ENCODE measurements around the gene LDAH.
"Not testable (repeated sequence)": the region's sequence is repeated elsewhere in the genome, so short reads cannot be mapped to it uniquely, and the experiment has no call there.

The LDAH gene

GRCh38 chr2:20717641-20718040, 105.3 kb downstream of the LDAH start:
- DNase-seq, result no peak

GRCh38 chr2:20716164-20716563, 106.7 kb downstream of the LDAH start:
- DNase-seq, result not testable (repeated sequence)

- DNase-seq, result not testable (repeated sequence)
These were observed 108.5 kb downstream of the LDAH start for GRCh38 chr2:20714412-20714811.

- not testable (repeated sequence) for DNase-seq
These were observed 109.3 kb downstream of the LDAH start for GRCh38 chr2:20713585-20713984.

GRCh38 chr2:20711641-20712040, 111.3 kb downstream of the LDAH start:
- not testable (repeated sequence) for DNase-seq

- DNase-seq, result no peak
These were observed 115.3 kb downstream of the LDAH start for GRCh38 chr2:20707601-20708000.

GRCh38 chr2:20706786-20707185, 116.1 kb downstream of the LDAH start:
- no peak for DNase-seq

- no peak for DNase-seq
These were observed 116.7 kb downstream of the LDAH start for GRCh38 chr2:20706217-20706616.

GRCh38 chr2:20704886-20705285, 118.0 kb downstream of the LDAH start:
- DNase-seq, result no peak

GRCh38 chr2:20702563-20702962, 120.3 kb downstream of the LDAH start:
- no peak for DNase-seq

GRCh38 chr2:20698916-20699613, 123.8 kb downstream of the LDAH start:
- no peak for DNase-seq

GRCh38 chr2:20697322-20697934, 125.5 kb downstream of the LDAH start:
- no peak for DNase-seq

- no peak for DNase-seq
These were observed 126.5 kb downstream of the LDAH start for GRCh38 chr2:20696366-20696765.

GRCh38 chr2:20693317-20693716, 129.6 kb downstream of the LDAH start:
- DNase-seq, result no peak

- DNase-seq, result no peak
These were observed 130.8 kb downstream of the LDAH start for GRCh38 chr2:20692081-20692480.

- no peak for DNase-seq
These were observed 131.7 kb downstream of the LDAH start for GRCh38 chr2:20691076-20691734.

GRCh38 chr2:20689428-20690264, 133.3 kb downstream of the LDAH start:
- no peak for DNase-seq

- no peak for DNase-seq
These were observed 135.6 kb downstream of the LDAH start for GRCh38 chr2:20687260-20687832.

GRCh38 chr2:20684581-20685063, 138.3 kb downstream of the LDAH start:
- DNase-seq, result no peak

- DNase-seq, result no peak
These were observed 140.6 kb downstream of the LDAH start for GRCh38 chr2:20682167-20682920.

GRCh38 chr2:20680744-20681375, 142.0 kb downstream of the LDAH start:
- no peak for DNase-seq
